CD14-positive monocyte (primary cell): ENCODE data around the gene SSU72. TPM values are rescaled to one million over a fixed set of nuclear protein-coding genes. Genes with fewer than 3 reads are reported as not detected.

Experiments used
- DNase-seq, 3 donors: peaks; one replicate each; pipeline ENCODE4 v3.0.0-alpha.2; 2011 to 2022
- H2AFZ ChIP-seq: 2 replicates; pipeline ENCODE4 v1.6.0; 2012; ENCODE audit warnings: mild to moderate bottlenecking, low read depth, low read length, inconsistent platforms; ENCODE audit not compliant: insufficient read depth, poor library complexity, severe bottlenecking
- H3K27ac ChIP-seq, 2 donors: 1 replicate in 1 of 2; 2 replicates in 1 of 2; pipeline ENCODE4 v1.5.1; 2012 to 2013; ENCODE audit warnings: low read length in 2 of 2, control low read depth in 1 of 2, inconsistent platforms in 1 of 2, low read depth in 1 of 2, mild to moderate bottlenecking in 1 of 2
- H3K27me3 ChIP-seq, 2 donors: one replicate each; pipeline versions ENCODE4 v1.6.0 to v1.6.1; 2011 to 2013; ENCODE audit warnings: low read length in 2 of 2; ENCODE audit not compliant: control insufficient read depth in 2 of 2, insufficient read depth in 2 of 2
- H3K36me3 ChIP-seq, 2 donors: replicated peaks in 1 of 2; 1 replicate in 1 of 2; 2 replicates in 1 of 2; pipeline versions ENCODE4 v1.5.1 to v1.6.1; 2012 to 2013; ENCODE audit warnings: low read length in 2 of 2, control low read depth in 1 of 2, inconsistent platforms in 1 of 2, mild to moderate bottlenecking in 1 of 2; ENCODE audit not compliant: insufficient read depth in 2 of 2, control insufficient read depth in 1 of 2
- H3K4me1 ChIP-seq, 2 donors: 1 replicate in 1 of 2; 2 replicates in 1 of 2; pipeline versions ENCODE4 v1.5.1 to v1.6.1; 2012 to 2013; ENCODE audit warnings: low read length in 2 of 2, control low read depth in 1 of 2, inconsistent platforms in 1 of 2, mild to moderate bottlenecking in 1 of 2, moderate library complexity in 1 of 2; ENCODE audit not compliant: insufficient read depth in 2 of 2, control insufficient read depth in 1 of 2
- H3K4me2 ChIP-seq: replicated peaks from 2 replicates; pipeline ENCODE3; 2012; ENCODE audit warnings: low read length, moderate library complexity, mild to moderate bottlenecking; ENCODE audit not compliant: poor library complexity, severe bottlenecking; ENCODE audit errors: extremely low read depth
- H3K4me3 ChIP-seq, 3 experiments: fragments of 200-600 bp in 1 of 3; sonication (generic) in 1 of 3; replicated peaks in 1 of 3; 1 replicate in 2 of 3; 2 replicates in 1 of 3; pipeline ENCODE4 v1.5.1; 2011 to 2013; ENCODE audit warnings: low read length in 3 of 3, mild to moderate bottlenecking in 3 of 3, control low read depth in 2 of 3, low read depth in 2 of 3, inconsistent platforms in 1 of 3, moderate library complexity in 1 of 3
- H3K79me2 ChIP-seq: 2 replicates; pipeline ENCODE4 v1.6.0; 2012; ENCODE audit warnings: mild to moderate bottlenecking, control low read depth, inconsistent platforms, low read length, moderate library complexity; ENCODE audit not compliant: insufficient read depth
- H3K9ac ChIP-seq: 2 replicates; pipeline ENCODE4 v1.6.0; 2017; ENCODE audit warnings: low read length, mild to moderate bottlenecking; ENCODE audit not compliant: insufficient read depth, poor library complexity, severe bottlenecking
- H3K9me3 ChIP-seq, 2 donors: replicated peaks in 1 of 2; 1 replicate in 1 of 2; 2 replicates in 1 of 2; pipeline versions ENCODE4 v1.5.1 to v1.6.1; 2012 to 2013; ENCODE audit warnings: low read length in 2 of 2, control low read depth in 1 of 2; ENCODE audit not compliant: control insufficient read depth in 1 of 2, insufficient read depth in 1 of 2
- H4K20me1 ChIP-seq: 2 replicates; pipeline ENCODE4 v1.6.0; 2012; ENCODE audit warnings: mild to moderate bottlenecking, low read length, control low read depth, moderate library complexity; ENCODE audit not compliant: insufficient read depth
- H3K27ac Mint-ChIP-seq, 7 donors: one replicate each; pipeline ENCODE4 v1.8.0; 2020; ENCODE audit warnings: mild to moderate bottlenecking in 7 of 7, mixed read lengths in 7 of 7, moderate library complexity in 6 of 7, inconsistent platforms in 2 of 7
- H3K27me3 Mint-ChIP-seq, 3 donors: one replicate each; pipeline ENCODE4 v1.8.0; 2021 to 2022; ENCODE audit warnings: low read depth in 3 of 3, mild to moderate bottlenecking in 3 of 3, mixed read lengths in 3 of 3, moderate library complexity in 3 of 3, inconsistent platforms in 1 of 3
- H3K36me3 Mint-ChIP-seq, 2 donors: one replicate each; pipeline ENCODE4 v1.8.0; 2020; ENCODE audit warnings: mixed read lengths in 2 of 2, inconsistent platforms in 1 of 2, mild to moderate bottlenecking in 1 of 2
- H3K4me1 Mint-ChIP-seq: one replicate; pipeline ENCODE4 v1.8.0; 2020; ENCODE audit warnings: mild to moderate bottlenecking, mixed read lengths
- H3K4me3 Mint-ChIP-seq, 2 donors: one replicate each; pipeline ENCODE4 v1.8.0; 2020; ENCODE audit warnings: mild to moderate bottlenecking in 2 of 2, mixed read lengths in 2 of 2, moderate library complexity in 1 of 2
- H3K9me3 Mint-ChIP-seq, 7 donors: one replicate each; pipeline ENCODE4 v1.8.0; 2020 to 2022; ENCODE audit warnings: mixed read lengths in 7 of 7, mild to moderate bottlenecking in 6 of 7, moderate library complexity in 6 of 7, inconsistent platforms in 2 of 7
- WGBS: methylation state at CpG from one replicate; pipeline ENCODE4 v1.1.5; 2013; ENCODE audit warnings: missing lambda C conversion rate; ENCODE audit not compliant: insufficient coverage; 5-methylcytosine and 5-hydroxymethylcytosine counted together
- intact Hi-C, 2 donors: fragments of 100-400 bp; cut with micrococcal nuclease; formaldehyde crosslinking; loops; one replicate each; pipeline versions ENCODE4 v1.15.0 to v1.15.1; 2023
- polyA plus RNA-seq, 3 donors: library from polyadenylated mRNA; depleted of rRNA in 1 of 3; unstranded in 2 of 3; stranded (reverse) in 1 of 3; fragments of 300-500 nt in 2 of 3; fragments of >200 nt in 1 of 3; fragmentation: Illumina TruSeq in 2 of 3; gene quantifications; 1 replicate in 2 of 3; 2 replicates in 1 of 3; pipeline ENCODE4 v1.2.3, GENCODE V29; 2012 to 2021
- TF ChIP-seq, protein P1 (sequence below): fragments of 200-600 bp; IDR thresholded peaks from one replicate; pipeline ENCODE4 v1.8.0; 2022; ENCODE audit warnings: antibody characterized with exemption, mild to moderate bottlenecking

The SSU72 gene
- polyA plus RNA-seq, 3 donors, result 88.1 to 168 (median 138) TPM

DNA sequence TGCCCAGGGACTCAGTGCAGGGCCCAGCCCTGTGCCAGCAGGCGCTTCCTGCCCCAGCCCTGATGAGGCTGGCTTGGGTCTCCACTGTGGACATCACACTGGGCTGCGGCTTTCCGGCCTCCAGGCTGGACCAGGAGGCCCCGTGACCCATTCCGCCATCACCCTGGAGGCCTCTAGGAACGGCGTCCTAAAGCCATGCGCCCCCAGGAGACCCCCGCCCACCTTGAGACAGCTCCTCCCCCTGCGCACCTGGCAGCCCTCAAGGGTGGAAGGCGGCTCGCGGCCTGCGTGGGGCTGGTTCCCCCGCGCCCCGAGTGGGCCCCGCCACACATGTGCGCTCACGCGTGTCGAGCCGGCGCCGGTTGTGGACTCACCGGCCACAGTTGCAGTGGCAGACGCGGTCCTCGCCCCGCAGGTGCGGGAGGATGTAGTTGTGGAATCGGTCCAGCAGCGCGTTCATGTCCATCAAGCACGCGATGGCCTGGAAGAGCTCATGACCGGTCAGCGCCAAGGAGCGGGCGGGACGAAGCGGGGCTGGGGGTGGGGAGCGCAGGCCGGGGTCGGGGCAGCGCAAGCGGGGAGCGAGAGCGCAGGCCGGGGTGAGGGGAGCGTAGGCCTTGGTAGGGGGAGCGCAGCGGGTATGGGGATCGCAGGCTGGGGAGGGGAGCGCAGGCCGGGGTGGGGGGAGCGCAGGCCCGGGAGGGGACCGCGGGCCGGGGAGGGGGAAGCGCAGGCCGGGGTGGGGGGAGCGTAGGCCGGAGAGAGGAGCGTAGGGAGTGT lies 35.2 kb downstream of the SSU72 start:
- Histone ChIP-seq H4K20me1 (peaks cover 7% of the 10 kb centered on the region), H3K4me3 (no peak overlapping the region), H3K4me1 (peaks cover 0 to 7% of the 10 kb centered on the region in 2 donors), H2AFZ (no peak overlapping the region), H3K27me3 (peaks cover 0 to 20% of the 10 kb centered on the region in 2 donors), H3K9ac (no peak overlapping the region), H3K27ac (no peak overlapping the region), H3K79me2 (no peaks in the 10 kb centered on the region), H3K9me3 (no peaks in the 10 kb centered on the region), H3K36me3 (peaks cover 24 to 30% of the 10 kb centered on the region in 2 donors), H3K4me2 (no peak overlapping the region)
- peak overlapping the region in 1 of 2 donors; percentile 62 for H3K4me3 Mint-ChIP-seq
- DNase-seq, result no peak
- H3K4me1 Mint-ChIP-seq, result no peaks in the 10 kb centered on the region
- H3K27me3 Mint-ChIP-seq, result peaks cover 4 to 28% (median 17%) of the 10 kb centered on the region in 3 donors
- peaks cover 29 to 31% of the 10 kb centered on the region in 2 donors for H3K36me3 Mint-ChIP-seq
- WGBS, result 26% methylated on average over 53 of the region's 66 CpGs
- TF ChIP-seq, protein P1, sequence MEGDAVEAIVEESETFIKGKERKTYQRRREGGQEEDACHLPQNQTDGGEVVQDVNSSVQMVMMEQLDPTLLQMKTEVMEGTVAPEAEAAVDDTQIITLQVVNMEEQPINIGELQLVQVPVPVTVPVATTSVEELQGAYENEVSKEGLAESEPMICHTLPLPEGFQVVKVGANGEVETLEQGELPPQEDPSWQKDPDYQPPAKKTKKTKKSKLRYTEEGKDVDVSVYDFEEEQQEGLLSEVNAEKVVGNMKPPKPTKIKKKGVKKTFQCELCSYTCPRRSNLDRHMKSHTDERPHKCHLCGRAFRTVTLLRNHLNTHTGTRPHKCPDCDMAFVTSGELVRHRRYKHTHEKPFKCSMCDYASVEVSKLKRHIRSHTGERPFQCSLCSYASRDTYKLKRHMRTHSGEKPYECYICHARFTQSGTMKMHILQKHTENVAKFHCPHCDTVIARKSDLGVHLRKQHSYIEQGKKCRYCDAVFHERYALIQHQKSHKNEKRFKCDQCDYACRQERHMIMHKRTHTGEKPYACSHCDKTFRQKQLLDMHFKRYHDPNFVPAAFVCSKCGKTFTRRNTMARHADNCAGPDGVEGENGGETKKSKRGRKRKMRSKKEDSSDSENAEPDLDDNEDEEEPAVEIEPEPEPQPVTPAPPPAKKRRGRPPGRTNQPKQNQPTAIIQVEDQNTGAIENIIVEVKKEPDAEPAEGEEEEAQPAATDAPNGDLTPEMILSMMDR, result no peak
- H3K27ac Mint-ChIP-seq, result no peak overlapping the region
- intact Hi-C loops, result no loop called here
- H3K9me3 Mint-ChIP-seq, result peaks cover 0 to 3% (median 0%) of the 10 kb centered on the region in 7 donors

DNA sequence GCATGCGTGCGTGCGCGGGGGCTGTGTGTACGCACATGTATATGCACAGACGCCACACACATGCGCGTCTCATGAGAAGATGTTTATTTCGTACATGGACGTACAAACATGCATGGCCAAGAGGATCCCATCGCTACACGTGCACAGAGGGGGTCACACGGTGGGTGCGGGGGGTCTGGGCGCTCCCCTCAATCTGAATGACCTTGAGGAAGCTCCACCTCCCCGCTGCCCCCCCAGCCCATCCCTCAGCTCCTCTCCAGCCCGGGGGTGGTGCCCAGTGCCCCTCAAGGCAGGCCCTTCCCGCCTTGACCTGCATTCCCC lies 35.7 kb downstream of the SSU72 start:
- intact Hi-C loops, result no loop called here
- TF ChIP-seq, protein P1, result no peak
- peaks cover 0 to 7% of the 10 kb centered on the region in 2 donors for H3K4me1 ChIP-seq
- DNase-seq, result no peak
- H3K4me3 ChIP-seq, result no peak overlapping the region
- H3K79me2 ChIP-seq, result no peaks in the 10 kb centered on the region
- H3K36me3 Mint-ChIP-seq, result peaks cover 26% of the 10 kb centered on the region in 2 donors
- H3K9me3 ChIP-seq, result no peaks in the 10 kb centered on the region
- peaks cover 0 to 20% of the 10 kb centered on the region in 2 donors for H3K27me3 ChIP-seq
- peaks cover 24 to 28% of the 10 kb centered on the region in 2 donors for H3K36me3 ChIP-seq
- no peak overlapping the region for H3K27ac ChIP-seq
- H3K4me2 ChIP-seq, result no peak overlapping the region
- peak overlapping the region in 1 of 2 donors; percentile 21 for H3K4me3 Mint-ChIP-seq
- peaks cover 0 to 3% (median 0%) of the 10 kb centered on the region in 7 donors for H3K9me3 Mint-ChIP-seq
- peaks cover 4 to 28% (median 17%) of the 10 kb centered on the region in 3 donors for H3K27me3 Mint-ChIP-seq
- no peak overlapping the region for H3K9ac ChIP-seq
- H4K20me1 ChIP-seq, result peaks cover 7% of the 10 kb centered on the region
- H2AFZ ChIP-seq, result no peak overlapping the region
- 94% methylated on average over 18 of the region's 18 CpGs for WGBS
- H3K27ac Mint-ChIP-seq, result no peak overlapping the region
- H3K4me1 Mint-ChIP-seq, result no peaks in the 10 kb centered on the region
